Measurements from ENCODE around the gene FBP1. TPM values are rescaled to one million over a fixed set of nuclear protein-coding genes. Genes with fewer than 3 reads are reported as not detected.

The FBP1 gene
- total RNA-seq, 1 experiment from 2014 or later: 1.9 TPM

GRCh38 chr9:94643176-94643575, 3.9 kb upstream of the FBP1 start:
- Mint-ChIP-seq H3K27ac (peak overlapping the region in 1 of 3 experiments; percentile 49; a peak in 1 of 7 replicates), H3K4me1 (peaks cover 24 to 29% of the 10 kb centered on the region in 2 experiments), H3K9me3 (no peaks in the 10 kb centered on the region; a peak in 1 of 5 replicates), H3K4me3 (no peak overlapping the region), H3K36me3 (ENCODE audit: insufficient read depth in 1 of 3, low read depth in 3 of 3) (peaks cover 0 to 2% (median 0%) of the 10 kb centered on the region in 3 experiments; a peak in 4 of 7 replicates), H3K27me3 (ENCODE audit: low read depth) (peaks cover 94% of the 10 kb centered on the region)
- H4K91ac ChIP-seq (ENCODE audit: insufficient read length, low read depth, low read length): no peak overlapping the region
- peaks cover 32% of the 10 kb centered on the region for H3K27me3 ChIP-seq (ENCODE audit: insufficient read depth, low read length)
- no peak for DNase-seq
- no peaks in the 10 kb centered on the region for H3K79me1 ChIP-seq (ENCODE audit: insufficient read depth, low read depth, low read length, poor library complexity, severe bottlenecking)
- peaks cover 7% of the 10 kb centered on the region for H3K23me2 ChIP-seq (ENCODE audit: insufficient read length, low read depth, low read length, poor library complexity, severe bottlenecking)
- no peak overlapping the region for H4K5ac ChIP-seq (ENCODE audit: insufficient read length, low read depth, low read length)
- TF ChIP-seq, protein P1, sequence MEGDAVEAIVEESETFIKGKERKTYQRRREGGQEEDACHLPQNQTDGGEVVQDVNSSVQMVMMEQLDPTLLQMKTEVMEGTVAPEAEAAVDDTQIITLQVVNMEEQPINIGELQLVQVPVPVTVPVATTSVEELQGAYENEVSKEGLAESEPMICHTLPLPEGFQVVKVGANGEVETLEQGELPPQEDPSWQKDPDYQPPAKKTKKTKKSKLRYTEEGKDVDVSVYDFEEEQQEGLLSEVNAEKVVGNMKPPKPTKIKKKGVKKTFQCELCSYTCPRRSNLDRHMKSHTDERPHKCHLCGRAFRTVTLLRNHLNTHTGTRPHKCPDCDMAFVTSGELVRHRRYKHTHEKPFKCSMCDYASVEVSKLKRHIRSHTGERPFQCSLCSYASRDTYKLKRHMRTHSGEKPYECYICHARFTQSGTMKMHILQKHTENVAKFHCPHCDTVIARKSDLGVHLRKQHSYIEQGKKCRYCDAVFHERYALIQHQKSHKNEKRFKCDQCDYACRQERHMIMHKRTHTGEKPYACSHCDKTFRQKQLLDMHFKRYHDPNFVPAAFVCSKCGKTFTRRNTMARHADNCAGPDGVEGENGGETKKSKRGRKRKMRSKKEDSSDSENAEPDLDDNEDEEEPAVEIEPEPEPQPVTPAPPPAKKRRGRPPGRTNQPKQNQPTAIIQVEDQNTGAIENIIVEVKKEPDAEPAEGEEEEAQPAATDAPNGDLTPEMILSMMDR (conservative IDR thresholded peaks at IDR 0.05): no peak
- no peak overlapping the region for H2BK15ac ChIP-seq (ENCODE audit: low read depth, low read length)
- H3T11ph ChIP-seq (ENCODE audit: low read length): no peak overlapping the region
- H3K79me2 ChIP-seq (ENCODE audit: insufficient read depth, low read length): no peaks in the 10 kb centered on the region
- H3K4me1 ChIP-seq (ENCODE audit: insufficient read depth, low read length): peaks cover 4% of the 10 kb centered on the region; the same call in 1 of the 2 replicates
- no peak overlapping the region for H2BK120ac ChIP-seq (ENCODE audit: low read depth, low read length, poor library complexity, severe bottlenecking)
- WGBS (ENCODE audit: extremely low coverage, insufficient read length, low lambda C conversion rate): no CpG with 5 or more reads among the region's 8 CpGs
- no peak overlapping the region for H2AK5ac ChIP-seq (ENCODE audit: insufficient read length, low read length)
- no peak overlapping the region for H3K9ac ChIP-seq (ENCODE audit: extremely low read depth, insufficient read length, low read length)
- no peak overlapping the region for H4K8ac ChIP-seq (replicated peaks; ENCODE audit: insufficient read length, low read depth, low read length)
- no peaks in the 10 kb centered on the region for H4K20me1 ChIP-seq (ENCODE audit: control insufficient read depth, insufficient read depth, insufficient read length)
- no peak overlapping the region for H3K4me2 ChIP-seq (ENCODE audit: insufficient read depth, insufficient read length, low read length)
- no peak overlapping the region for H3K18ac ChIP-seq (ENCODE audit: insufficient read length, low read depth, low read length)
- no peak overlapping the region for H3K56ac ChIP-seq (ENCODE audit: insufficient read length, low read depth, low read length)
- no peak overlapping the region for H3K27ac ChIP-seq (ENCODE audit: insufficient read length, low read depth, low read length)
- H3K14ac ChIP-seq (ENCODE audit: insufficient read depth, low read length): no peak overlapping the region; the same call in 1 of the 2 replicates
- H2BK5ac ChIP-seq (ENCODE audit: insufficient read length, low read length): no peak overlapping the region
- no peak overlapping the region for H2AFZ ChIP-seq (ENCODE audit: low read length)
- no peak overlapping the region for H3K4ac ChIP-seq (ENCODE audit: low read depth, low read length)
- H2BK20ac ChIP-seq (ENCODE audit: low read depth, low read length, poor library complexity, severe bottlenecking): no peak overlapping the region
- no peak overlapping the region for H3K23ac ChIP-seq (ENCODE audit: insufficient read length, low read depth, low read length)
- no peak overlapping the region for H2BK12ac ChIP-seq (ENCODE audit: insufficient read length, low read depth, low read length)
- H3K9me3 ChIP-seq (ENCODE audit: control insufficient read depth, low read depth, low read length): no peaks in the 10 kb centered on the region

Measured in H9 (cell line).